DND-41 (cell line): ENCODE measurements around the gene TAF4.

ENCODE experiments used
- EZH2 ChIP-seq: IDR thresholded peaks from 3 replicates; pipeline ENCODE4 v1.6.1; 2012; ENCODE audit warnings: borderline replicate concordance, low read depth, mild to moderate bottlenecking, moderate library complexity, low read length, inconsistent platforms; ENCODE audit not compliant: severe bottlenecking
- TF ChIP-seq, protein P1 (sequence below): IDR thresholded peaks from 2 replicates; pipeline ENCODE4 v1.5.1; 2012; ENCODE audit warnings: borderline replicate concordance, low read length, moderate library complexity, mild to moderate bottlenecking; ENCODE audit not compliant: poor library complexity, severe bottlenecking; ENCODE audit errors: extremely low read depth

DNA sequence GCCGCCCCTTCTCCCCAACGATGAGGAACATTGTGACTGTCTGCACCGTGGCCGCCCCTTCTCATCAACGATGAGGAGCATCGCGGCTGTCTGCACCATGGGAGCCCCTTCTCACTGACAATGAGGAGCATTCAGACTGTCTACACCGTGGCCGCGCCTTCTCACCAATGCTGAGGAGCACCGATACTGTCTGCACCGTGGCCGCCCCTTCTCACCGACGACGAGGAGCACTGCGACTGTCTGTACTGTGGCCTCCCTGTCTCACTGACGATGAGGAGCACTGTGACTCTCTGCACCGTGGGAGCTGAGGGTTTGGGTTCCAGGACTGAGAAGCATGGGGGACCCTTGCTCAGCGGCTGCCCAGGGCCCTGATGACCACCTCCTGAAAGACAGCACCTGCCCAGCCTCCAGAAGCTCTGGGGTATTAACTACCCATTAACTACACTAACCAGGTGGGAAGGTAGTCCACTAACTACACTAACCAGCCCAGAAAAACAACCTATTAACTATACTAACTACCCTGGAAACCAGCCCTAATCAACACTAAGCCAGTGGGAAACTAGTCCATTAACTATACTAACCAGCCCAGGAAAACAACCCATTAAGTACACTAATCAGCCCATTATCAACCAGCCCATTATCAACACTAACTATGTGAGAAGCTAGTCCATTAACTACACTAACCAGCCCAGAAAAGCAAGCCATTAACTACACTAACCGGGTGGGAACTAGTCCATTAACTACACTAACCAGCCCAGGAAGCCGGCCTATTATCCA, 116.9 kb downstream of the TAF4 start:
- TF ChIP-seq, protein P1, sequence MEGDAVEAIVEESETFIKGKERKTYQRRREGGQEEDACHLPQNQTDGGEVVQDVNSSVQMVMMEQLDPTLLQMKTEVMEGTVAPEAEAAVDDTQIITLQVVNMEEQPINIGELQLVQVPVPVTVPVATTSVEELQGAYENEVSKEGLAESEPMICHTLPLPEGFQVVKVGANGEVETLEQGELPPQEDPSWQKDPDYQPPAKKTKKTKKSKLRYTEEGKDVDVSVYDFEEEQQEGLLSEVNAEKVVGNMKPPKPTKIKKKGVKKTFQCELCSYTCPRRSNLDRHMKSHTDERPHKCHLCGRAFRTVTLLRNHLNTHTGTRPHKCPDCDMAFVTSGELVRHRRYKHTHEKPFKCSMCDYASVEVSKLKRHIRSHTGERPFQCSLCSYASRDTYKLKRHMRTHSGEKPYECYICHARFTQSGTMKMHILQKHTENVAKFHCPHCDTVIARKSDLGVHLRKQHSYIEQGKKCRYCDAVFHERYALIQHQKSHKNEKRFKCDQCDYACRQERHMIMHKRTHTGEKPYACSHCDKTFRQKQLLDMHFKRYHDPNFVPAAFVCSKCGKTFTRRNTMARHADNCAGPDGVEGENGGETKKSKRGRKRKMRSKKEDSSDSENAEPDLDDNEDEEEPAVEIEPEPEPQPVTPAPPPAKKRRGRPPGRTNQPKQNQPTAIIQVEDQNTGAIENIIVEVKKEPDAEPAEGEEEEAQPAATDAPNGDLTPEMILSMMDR = no peak
- no peak for TF ChIP-seq EZH2
